Activated CD4-positive, alpha-beta T cell treated with anti-CD3 and anti-CD28 coated beads, Interleukin-2, Interleukin-4, amounts not matched to agents 100 ng/mL and 50 ng/mL, durations not matched to agents 16 hours and 8 hours (primary cell): Measurements from ENCODE around the gene ATP10A.

Experiments
- DNase-seq: peaks from one replicate; pipeline ENCODE4 v3.0.0-alpha.2; 2020; ENCODE audit warnings: low spot score

ATP10A gene

DNA sequence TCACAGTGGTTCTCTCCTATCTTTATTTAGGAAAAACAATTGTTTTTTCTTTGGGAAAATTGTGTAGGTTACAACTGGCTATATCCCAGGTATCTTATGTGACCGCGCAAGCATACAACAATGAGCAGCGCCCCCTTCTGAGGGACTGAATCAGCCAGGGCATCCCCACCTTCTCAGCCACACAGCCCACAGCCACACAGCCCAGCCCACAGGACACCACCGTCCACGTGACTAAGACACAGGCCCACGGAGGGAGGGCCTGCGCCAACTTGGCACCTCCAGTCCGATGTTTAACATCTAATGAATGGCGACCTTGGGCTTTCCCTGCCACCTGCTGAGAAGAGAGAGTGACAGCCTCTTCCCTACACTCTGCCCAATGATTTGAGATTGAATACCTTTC lies 68.1 kb downstream of the ATP10A start:
- no peak for DNase-seq

DNA sequence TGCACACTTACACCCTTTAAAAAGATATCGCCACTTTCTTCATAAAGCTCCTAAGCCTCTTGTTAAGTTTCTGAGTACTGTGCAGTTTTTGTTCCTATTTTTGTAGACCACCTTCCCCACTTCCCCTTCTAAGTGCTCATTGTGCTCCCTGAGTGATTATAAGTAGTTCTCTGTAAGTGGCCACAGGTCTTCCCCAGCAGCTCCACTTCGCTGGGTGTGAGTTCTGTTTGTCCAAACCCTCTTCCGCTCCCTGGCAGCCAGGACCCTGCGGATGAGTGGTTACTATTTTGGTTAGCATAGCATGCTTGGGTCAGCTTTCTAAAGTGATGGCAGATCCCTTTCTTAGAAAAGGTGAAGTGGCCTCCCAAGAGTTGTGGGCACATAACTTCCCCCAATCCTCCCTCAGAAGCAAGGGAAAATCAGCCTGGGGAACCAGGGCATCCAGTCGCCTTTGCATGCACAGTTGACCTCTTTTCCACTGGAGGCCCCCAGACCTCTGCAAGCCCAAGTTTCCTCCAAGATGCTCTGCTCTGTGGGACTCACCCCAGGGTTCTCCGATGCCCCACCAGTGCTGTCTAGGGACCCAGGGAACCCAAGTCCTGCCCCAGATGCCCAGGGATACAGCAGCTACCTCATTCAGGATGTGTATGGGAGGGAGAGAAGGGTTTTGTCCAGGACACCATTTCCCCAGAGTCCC lies 69.6 kb downstream of the ATP10A start:
- DNase-seq = no peak

DNA sequence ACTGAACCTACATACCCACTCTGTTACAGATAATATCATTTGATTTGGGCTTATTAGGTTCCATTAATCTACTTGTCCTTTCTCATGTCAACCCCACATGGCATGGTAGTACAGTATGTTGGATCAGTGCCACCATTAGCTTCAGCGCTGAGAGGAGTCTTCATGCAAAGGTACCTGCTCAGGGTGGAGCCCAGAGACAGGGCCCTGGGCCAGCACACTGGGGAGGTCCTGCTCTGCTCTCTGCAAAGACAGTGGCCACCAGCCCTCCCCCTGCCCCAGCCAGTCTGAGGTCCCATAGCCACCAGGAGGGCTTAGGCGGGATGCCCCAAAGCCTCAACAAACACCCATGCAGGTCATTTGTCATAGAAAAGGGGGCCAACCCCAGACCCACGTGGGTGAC lies 71.0 kb downstream of the ATP10A start:
- DNase-seq = no peak

DNA sequence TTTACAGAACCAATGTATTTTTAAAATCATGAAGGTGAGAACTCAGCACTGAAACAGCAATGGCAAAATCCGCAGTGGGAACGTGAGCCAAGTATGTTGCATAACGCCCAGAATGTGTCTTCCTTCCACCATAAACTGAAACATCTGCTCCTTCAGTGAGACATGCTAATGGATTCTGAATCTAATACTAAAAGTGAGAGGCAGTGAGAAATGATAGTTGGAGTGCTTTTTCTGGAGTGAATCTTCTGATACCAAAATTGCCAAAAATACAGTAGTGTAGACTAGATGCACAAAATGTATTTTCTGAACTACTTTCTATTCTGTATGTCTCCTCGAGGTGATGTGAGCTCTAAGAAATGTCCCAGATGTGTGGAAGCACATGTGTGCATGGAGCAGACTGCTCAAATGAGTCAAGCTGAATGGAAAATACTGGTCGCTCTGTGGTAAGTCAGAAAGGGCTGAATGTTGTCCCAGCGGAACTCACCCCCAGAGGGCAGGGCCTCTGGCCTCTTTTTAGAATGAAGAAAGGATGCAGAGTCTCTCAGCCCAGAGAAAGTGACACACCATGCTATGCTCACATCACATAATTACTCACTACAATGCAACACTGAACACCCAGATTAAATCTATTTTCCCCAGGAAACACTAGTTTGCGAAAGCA lies 73.0 kb downstream of the ATP10A start:
- DNase-seq = peak; percentile 64

DNA sequence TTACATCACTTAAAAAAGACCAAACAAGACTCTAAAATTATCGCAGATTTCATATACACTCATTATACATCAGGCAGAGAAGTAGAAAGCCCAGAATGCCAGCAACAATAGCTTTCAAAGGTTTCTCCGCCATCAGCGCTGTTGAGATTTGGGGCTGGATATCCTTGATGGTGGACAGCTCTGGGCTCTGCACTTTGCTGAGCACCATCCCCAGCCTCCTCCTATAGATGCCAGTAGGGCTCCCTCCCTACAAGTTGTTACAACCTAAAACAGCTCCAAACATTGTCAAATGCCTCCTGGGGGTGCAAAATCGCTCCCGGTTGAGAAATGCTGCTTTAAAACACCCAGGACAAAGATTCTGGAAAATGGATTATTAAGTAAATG lies 73.5 kb downstream of the ATP10A start:
- DNase-seq = no peak

DNA sequence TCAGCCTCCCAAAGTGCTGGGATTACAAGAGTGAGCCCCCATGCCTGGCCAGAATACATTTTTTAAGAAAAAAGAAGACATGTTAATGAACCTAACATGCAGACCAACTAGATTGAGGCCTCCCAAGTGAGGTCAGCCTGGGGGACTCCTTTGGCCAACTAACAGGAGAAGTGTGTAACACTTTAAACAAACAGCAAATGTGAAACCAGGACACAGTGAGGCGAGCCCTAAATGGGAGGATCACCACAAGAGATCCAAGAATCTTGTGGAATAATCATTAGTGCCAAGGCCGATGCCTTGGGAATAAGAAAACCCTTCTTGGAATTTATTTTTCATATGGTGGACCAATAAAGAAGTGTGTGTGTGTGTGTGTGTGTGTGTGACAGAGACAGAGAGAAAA lies 73.9 kb downstream of the ATP10A start:
- DNase-seq = no peak

DNA sequence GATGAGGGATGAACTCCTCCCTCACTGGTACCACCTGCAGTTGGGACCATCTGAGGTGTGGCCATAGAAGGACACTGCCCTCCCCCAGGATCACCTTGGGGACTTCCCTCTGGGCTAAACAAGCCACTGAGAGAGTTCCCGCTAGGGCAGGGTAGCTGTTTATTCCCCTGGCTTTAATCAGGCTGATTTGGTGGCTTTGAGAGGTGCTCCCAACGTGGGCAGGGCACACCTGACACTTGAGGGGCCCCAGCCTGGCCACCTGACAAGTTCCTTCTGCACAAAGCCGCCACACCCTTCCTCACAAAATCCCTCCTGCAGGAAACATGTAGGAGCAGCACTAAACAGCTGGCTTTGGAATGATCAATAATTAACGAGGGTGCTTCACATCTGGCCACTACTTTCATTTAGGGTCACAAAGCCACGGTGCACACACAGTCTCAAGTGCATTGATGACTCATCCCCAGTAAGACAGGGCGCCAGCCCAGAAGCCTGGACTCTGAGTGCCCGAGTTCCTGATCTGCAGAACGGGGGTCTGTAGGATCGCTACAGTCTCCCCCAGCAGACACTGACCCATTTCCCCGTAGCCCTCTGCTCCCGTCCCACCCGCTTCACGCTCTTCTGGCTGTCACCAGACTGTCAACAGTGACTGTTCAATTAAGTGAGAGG lies 75.1 kb downstream of the ATP10A start:
- no peak for DNase-seq

DNA sequence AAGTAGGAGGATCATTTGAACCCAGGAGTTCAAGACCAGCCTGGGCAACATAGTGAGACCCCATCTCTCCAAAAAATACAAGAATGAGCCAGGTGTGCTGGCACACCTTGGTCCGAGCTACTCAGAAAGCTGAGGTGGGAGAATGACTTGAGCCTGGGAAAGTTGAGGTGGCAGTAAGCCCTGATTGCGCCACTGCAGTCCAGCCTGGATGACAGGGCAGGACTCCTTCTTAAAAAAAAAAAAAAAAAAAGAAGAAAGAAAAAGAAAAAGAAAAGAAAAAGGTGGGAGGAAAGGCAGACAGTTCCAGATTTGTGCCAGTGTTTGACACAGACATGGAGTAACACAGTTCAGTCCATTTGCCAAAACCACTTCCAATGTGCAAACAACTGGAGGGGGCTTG lies 75.7 kb downstream of the ATP10A start:
- no peak for DNase-seq

DNA sequence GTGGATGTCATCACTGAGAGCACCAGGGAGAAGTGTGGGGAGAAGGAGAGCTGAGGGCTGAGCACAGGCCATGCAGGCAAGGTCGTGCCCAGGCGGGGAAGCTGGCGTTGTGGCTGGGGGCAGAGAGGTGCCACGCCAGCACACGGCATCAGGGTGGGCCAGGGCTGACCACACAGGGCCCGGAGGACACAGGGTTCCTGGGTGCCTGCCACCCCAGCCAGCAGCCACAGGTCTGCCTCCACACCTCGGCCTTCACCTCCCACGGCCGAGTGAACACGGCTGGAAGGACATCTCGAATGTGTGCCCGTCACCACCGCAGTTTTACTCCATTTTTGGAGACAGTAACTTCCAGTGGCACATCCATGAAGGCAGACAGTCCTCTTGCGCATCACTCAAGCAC lies 77.1 kb downstream of the ATP10A start:
- DNase-seq = no peak

DNA sequence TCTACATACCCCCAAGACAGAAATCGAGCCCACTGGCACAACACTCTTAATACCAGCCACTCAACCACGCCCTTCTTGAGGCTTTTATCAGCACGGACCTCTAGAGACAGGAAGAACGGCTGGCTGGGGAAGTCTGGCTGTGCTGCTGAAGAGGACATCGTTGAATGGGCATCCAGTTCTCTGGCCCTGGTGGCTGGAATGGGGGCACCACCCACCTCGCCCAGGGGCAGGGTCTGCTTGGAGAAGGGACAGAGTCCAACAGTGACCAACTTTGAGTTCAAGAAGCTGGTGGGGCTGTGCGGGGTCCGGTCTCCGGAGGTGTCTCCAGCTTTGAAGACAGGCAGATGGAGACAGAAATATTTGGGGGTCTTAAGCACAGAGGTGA lies 77.5 kb downstream of the ATP10A start:
- DNase-seq = no peak

DNA sequence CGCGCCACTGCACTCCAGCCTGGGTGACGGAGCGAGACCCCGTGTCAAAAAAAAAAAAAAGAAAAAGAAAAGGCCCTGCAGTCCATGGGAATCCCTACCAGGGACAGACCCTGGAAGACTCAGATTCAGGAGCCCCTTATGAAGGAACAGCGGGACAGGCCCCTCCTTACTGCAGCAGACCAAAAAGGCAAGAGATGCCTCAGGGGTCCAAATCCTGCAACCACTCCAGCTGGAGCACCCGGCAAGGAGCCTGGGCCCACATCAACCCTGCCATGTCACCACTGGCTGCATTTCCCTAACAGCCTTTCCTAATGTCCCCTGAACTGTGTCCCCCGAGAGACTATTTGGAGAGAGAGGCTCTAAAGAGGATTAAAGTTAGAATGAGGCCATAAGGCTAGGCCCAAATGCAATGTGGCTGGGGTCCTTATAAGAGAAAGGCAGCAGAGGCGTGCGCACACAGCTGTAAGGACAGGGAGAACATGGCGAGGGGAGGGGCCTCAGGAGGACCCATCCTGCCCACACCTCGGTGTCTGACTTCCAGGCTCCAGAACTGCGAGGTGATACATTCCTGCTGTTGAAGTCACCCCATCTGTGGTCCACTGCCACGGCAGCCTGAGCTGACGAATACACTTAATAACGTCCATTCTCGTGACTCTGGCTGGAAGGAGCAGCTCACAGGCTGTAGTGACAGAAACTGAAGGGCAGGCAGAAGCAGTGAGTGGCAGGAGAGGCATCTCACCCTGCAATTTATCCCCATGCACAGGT lies 78.1 kb downstream of the ATP10A start:
- no peak for DNase-seq

DNA sequence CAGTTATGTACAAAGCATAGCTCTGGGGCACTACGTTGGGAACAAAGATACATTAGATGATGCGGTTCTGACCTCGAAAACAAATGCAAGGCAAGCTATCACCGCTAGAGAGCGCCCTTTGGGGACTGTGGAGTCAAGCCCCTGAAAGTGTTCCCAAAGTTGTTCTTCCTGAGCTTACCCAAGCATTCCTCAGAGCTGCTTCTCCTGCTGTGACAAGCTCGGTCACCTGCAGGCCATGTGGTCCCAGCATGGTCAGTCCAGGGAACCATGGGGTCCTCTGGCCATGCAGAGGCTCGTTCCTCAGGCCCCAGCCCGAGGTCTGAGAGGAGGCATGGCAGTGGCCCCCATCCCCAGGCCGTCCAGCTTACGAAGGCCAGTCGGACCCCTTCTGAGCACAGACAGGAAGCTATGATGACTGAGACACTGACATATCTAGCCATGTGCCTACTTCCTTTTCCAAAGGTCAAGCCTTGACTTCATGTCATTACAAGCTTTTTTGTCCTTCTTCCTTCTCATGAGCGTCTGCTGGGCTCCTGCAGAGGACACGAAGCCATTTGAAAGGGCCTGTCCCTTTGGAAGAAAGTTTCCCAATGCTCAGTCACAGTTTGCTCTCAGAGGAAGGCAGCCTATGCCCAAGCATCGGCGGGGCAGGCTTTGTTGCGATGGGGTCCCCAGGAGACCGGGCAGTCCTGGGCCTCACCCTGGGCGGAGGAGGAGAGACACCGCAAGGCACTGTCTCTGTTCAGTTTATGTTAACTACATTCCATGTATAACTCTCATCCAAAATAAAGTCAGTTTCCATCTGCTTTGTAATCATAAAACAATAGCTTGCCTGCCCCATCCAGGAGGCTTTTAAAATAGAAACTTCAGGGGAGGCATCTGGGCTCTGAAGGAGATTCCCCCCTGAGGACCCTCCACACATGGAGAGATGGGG lies 79.3 kb downstream of the ATP10A start:
- DNase-seq = peak; percentile 30

DNA sequence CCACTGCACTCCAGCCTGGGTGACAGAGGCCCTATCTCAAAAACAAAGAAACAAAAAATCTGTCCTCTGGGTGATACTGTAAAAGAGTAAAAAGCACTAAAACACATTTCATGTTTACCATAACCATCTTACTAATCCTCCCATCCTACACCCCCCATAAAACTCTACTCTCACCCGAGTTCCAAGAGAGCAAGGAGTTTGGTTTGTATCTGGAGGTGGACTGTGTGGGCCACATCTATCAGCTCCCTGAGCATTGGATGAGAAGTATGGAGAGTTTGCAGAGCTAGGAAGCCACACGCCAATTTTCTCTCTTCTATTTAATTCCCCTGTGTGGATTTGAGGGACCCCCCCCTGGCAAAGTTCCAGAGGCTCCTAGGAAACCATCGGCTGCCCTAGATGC lies 80.0 kb downstream of the ATP10A start:
- no peak for DNase-seq

DNA sequence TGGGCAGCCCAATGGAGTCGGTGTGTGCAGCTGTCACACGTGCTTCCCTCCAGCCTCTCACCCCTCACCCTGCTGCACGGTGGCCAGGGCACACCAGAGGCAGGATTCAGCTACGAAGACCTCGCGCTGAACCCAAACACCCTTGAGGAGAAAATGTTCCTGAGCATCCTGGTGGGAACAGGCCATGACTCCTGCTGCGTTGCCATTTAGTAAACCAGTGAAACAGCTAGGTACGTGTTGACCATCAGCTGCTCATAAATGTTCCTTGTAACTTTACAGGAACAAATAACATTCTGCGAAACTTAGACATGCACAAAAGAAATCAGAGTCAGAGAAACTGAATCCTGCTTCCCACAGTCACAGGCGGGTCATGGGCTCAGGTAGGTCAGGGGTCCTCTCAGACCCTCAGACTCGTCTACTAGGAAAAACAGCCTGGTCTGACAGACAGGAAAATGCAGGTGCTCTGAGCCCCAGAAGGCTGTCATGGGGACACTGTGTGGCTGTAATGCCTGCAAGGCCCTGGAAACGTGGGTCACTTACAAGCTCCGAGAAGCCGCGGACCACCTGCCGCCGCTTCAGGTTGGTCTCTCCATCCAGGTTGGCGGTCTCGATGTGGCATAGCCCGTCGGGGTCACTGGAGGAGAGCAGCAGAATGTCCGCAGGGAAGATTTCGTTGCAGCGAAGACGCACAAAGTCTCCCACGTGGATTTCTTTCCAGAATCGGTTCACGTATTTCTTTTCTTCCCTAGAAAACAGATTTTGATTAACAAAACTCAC lies 82.5 kb downstream of the ATP10A start:
- no peak for DNase-seq

DNA sequence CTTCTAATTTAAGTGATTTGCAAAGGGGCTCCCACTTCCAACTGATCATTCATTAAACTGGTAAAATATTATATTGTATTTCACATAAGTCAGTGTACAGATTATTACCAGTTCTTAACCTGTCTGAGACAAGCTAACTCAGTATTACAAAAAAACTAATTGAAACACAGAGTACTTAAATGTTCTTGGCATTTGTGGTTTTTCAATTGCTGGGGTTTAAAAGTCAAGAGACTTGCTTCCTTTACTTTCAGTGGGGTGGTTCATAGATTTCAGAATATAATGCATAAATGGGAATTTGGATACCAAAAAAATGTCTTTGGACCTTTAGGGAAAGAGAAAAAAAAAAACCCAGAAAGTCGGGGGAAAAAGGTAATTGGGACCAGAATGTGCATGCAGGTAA lies 85.0 kb downstream of the ATP10A start:
- no peak for DNase-seq

DNA sequence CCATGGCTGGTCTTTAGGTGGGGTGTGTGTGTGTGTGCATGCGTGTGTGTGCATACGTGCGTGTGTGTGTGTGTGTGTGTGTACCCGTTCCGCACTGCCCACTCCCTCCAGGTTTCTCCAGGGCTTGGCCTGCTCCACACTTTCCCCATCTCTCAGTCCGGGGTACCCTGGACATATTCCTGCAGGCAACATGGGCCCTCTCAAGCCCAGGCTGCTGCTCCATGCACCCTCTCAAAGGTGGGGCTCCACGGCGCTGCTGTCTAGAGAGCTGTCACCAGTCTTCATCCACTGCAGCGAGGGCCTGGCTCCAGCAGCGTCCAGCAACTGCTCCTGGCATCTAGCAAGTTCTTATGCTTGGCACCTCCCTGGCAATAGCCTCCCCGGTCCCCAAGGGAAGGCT lies 86.1 kb downstream of the ATP10A start:
- DNase-seq = no peak

DNA sequence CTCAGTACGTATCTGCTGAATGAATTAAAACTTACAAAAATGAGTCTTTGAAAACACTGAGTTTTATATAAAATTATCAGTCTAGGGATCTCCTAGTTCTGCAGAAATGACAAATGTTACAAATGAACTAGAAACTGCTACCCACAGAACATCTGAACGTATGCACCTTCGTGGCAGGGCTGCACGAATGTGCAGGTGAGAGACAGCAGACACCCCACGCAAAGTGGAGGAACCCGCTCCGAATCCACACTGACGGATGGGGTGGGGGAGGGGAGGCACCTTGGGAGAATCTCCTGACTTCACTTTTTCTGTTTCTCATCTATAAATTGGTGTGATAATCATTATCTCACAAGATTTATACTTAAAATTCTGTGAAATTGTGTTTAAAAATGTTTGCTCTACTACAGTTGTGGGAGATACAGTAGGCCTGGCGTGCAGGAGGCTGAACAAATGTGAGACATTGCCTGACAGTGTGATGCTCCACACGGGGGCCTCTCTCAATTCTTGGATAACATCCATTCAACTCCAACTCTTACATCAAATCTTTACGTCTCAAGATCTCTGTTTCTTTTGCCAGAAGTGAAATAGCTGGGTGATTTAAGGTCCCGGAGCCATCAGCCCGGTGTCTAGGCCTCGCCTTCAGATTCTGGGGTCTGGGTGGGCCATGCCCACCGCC lies 86.9 kb downstream of the ATP10A start:
- no peak for DNase-seq

DNA sequence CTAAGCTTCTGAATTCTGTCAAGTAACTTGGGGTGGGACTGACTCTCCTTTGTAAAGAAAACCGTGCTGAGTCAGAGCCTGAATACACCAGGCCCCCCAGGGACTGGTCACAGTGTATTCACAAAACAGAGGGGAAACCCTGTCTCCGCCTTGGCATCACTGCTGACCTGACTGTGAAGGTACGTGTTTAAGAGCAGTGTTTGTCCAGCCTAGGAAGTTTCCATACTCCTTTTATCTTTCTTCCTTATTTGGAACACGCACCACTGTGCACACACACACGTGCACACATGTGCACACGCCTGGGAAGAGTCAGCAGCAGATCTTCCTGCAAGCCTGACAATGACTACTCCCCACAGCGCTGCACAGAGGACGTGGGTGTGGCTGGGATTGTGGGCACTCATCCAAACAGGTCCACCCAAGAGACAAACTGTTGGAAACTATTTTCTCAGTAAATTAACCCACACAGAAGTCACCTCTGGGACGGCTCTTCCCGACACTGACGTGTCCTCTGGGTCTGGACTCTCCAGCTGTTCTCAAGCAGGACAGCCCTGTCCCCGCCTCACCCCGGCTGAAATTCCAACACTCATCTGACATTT lies 87.7 kb downstream of the ATP10A start:
- DNase-seq = no peak

DNA sequence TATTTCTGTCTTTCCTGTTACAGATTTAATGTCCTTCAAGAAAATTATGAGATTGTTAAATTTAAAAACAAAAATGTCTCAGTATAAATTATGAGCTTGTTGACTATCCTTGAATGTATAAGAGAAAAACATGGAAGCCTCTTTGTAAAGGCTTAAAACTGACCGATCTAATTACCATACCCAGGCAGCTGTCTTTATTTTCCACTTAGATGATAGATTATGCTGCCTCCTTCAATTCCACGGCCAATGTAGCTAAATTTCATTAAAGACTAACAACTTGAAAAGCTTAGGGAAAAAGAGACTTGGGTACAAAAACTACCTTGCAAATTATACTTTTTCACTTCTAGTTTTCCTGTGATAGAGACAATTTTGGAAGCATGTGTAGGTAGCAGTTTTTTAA lies 88.3 kb downstream of the ATP10A start:
- no peak for DNase-seq

DNA sequence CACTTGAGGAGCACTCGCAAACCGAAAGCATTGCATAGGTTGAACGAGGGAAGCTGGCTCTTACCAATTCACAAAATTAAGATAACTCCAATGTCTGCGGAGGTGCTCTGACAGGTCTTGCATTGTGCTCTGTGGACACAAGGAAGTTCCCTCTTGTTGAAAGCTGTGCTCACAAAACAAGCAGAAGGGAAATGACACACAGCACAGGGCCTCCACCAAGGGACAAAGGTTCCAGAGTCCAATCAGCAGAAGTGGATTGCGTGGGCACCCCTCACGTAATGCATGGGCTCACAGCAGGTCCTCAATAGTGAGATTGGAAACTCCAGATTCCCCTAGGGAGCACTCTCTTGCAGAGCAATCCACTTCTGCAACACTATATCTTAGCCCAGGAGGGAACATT lies 89.9 kb downstream of the ATP10A start:
- no peak for DNase-seq
